Stomach (tissue), 4 donors: Measurements from ENCODE around the gene CCBE1.

Experiments used
- CTCF ChIP-seq, 7 experiments: fragments of 450-650 bp in 4 of 7; fragments of 200-600 bp in 3 of 7; sonication (generic) in 3 of 7; IDR thresholded peaks; one replicate each; pipeline ENCODE4 v1.5.1; 2016 to 2019; ENCODE audit warnings: antibody characterized with exemption in 7 of 7, control low read depth in 2 of 7, mild to moderate bottlenecking in 1 of 7
- EP300 ChIP-seq: sonication (generic); formaldehyde crosslinking; IDR thresholded peaks from one replicate; pipeline ENCODE4 v1.6.1; 2017; ENCODE audit warnings: antibody characterized with exemption

GRCh38 chr18:59617468-59617932 lies 79.7 kb downstream of the CCBE1 start:
- no peak for TF ChIP-seq EP300
- no peak for TF ChIP-seq CTCF (IDR thresholded peaks at IDR 0.05)
